Caco-2 (cell line): ENCODE data around the gene GPC6. TPM values are rescaled to one million over a fixed set of nuclear protein-coding genes. Genes with fewer than 3 reads are reported as not detected.

Experiments
- BruUV-seq: library from RNA; stranded (reverse); fragments of 400-500 nt; replicated peaks from 2 replicates; lab custom pipeline; 2021; lab: Mats Ljungman, UMichigan
- CTCF ChIA-PET: fragments of 300-600 bp; sonication (Branson Sonifier 250); formaldehyde crosslinking; loops from one replicate; lab custom pipeline; 2022; ENCODE audit warnings: antibody characterized with exemption; lab: Charles Lee
- POLR2A ChIA-PET: fragments of 300-600 bp; sonication (Branson Sonifier 250); formaldehyde crosslinking; loops from one replicate; lab custom pipeline; 2022; ENCODE audit warnings: antibody characterized with exemption; lab: Charles Lee
- DNase-seq, 2 experiments: peaks; one replicate each; pipeline versions ENCODE4 v3.0.0 to v3.0.0-alpha.2; 2020 to 2022
- H3K27me3 ChIP-seq: replicated peaks from 2 replicates; pipeline ENCODE4 v1.6.0; 2011; ENCODE audit warnings: low read length; ENCODE audit not compliant: control insufficient read depth, insufficient read depth
- H3K36me3 ChIP-seq: 2 replicates; pipeline ENCODE4 v1.5.1; 2011; ENCODE audit warnings: low read length; ENCODE audit not compliant: control insufficient read depth, insufficient read depth
- H3K4me1 ChIP-seq: fragments of 250-450 bp; sonication (Bioruptor Pico); 2 replicates; pipeline ENCODE4 v1.5.1; 2020; ENCODE audit warnings: mild to moderate bottlenecking
- H3K4me3 ChIP-seq: 2 replicates; pipeline ENCODE4 v1.5.1; 2011; ENCODE audit warnings: low read depth, mild to moderate bottlenecking, control low read depth, low read length
- H3K9me3 ChIP-seq: fragments of 250-450 bp; sonication (Bioruptor Pico); 2 replicates; pipeline ENCODE4 v1.5.1; 2020; ENCODE audit warnings: mild to moderate bottlenecking, moderate library complexity
- H3K27ac Mint-ChIP-seq: one replicate; pipeline ENCODE4 v1.8.0; 2022; ENCODE audit warnings: mixed read lengths; ENCODE audit not compliant: unreplicated experiment
- H3K27me3 Mint-ChIP-seq: one replicate; pipeline ENCODE4 v1.8.0; 2022; ENCODE audit warnings: mixed read lengths; ENCODE audit not compliant: insufficient read depth, unreplicated experiment
- H3K36me3 Mint-ChIP-seq: one replicate; pipeline ENCODE4 v1.8.0; 2022; ENCODE audit warnings: mild to moderate bottlenecking, mixed read lengths; ENCODE audit not compliant: insufficient read depth, unreplicated experiment
- H3K4me1 Mint-ChIP-seq: one replicate; pipeline ENCODE4 v1.8.0; 2022; ENCODE audit warnings: low read depth, mixed read lengths; ENCODE audit not compliant: unreplicated experiment
- H3K4me3 Mint-ChIP-seq: one replicate; pipeline ENCODE4 v1.8.0; 2022; ENCODE audit warnings: mild to moderate bottlenecking, moderate library complexity, mixed read lengths; ENCODE audit not compliant: unreplicated experiment
- H3K9me3 Mint-ChIP-seq: one replicate; pipeline ENCODE4 v1.8.0; 2022; ENCODE audit warnings: mixed read lengths; ENCODE audit not compliant: unreplicated experiment
- intact Hi-C: fragments of 100-400 bp; cut with micrococcal nuclease; formaldehyde crosslinking; loops from one replicate; pipeline ENCODE4 v1.10.0; 2022; ENCODE audit not compliant: unreplicated experiment
- total RNA-seq: library from RNA; stranded (reverse); gene quantifications from 2 replicates; pipeline ENCODE4 v1.2.3, GENCODE V29; 2022
- TF ChIP-seq, protein P1 (sequence below), 2 experiments: fragments of 200-600 bp in 1 of 2; IDR thresholded peaks; 1 replicate in 1 of 2; 2 replicates in 1 of 2; pipeline versions ENCODE4 v1.5.1 to v1.8.0; 2011 to 2022; ENCODE audit warnings: antibody characterized with exemption in 1 of 2, control low read depth in 1 of 2, inconsistent platforms in 1 of 2, low read depth in 1 of 2, low read length in 1 of 2, mild to moderate bottlenecking in 1 of 2, moderate library complexity in 1 of 2; ENCODE audit not compliant: insufficient read depth in 1 of 2, severe bottlenecking in 1 of 2, unreplicated experiment in 1 of 2

The GPC6 gene
- total RNA-seq, 1 experiment from 2014 or later = 0.16 TPM

DNA sequence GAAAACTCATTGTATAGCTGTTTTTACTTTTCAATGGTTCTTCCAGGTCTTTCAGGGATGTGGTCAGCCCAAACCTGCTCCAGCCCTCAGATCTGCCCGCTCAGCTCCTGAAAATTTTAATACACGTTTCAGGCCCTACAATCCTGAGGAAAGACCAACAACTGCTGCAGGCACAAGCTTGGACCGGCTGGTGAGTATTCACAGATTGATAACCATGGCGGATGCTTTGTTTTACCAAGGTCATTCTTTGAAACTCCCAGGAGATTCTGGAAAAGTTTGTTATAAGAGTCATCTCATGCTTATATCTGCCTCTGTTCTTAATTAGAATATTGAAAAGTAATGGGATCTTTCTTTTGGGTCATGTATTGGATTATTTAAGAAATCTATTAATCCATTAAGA lies 1079.3 kb downstream of the GPC6 start:
- Mint-ChIP-seq H3K27me3 (peaks cover 7% of the 10 kb centered on the region), H3K36me3 (no peaks in the 10 kb centered on the region), H3K4me3 (no peak overlapping the region), H3K9me3 (no peaks in the 10 kb centered on the region), H3K4me1 (peaks cover 8% of the 10 kb centered on the region), H3K27ac (no peak overlapping the region)
- Histone ChIP-seq H3K4me3 (no peak overlapping the region), H3K36me3 (no peaks in the 10 kb centered on the region), H3K4me1 (no peaks in the 10 kb centered on the region), H3K27me3 (no peaks in the 10 kb centered on the region), H3K9me3 (no peaks in the 10 kb centered on the region)
- no peak for DNase-seq
- ChIA-PET CTCF (interaction anchor here (0.6 kb wide), 1 partner anchor 1593 kb away, joined by 3 read pairs; no protein-coding TSS in a partner anchor), POLR2A (no interaction called here)
- intact Hi-C loops = no loop called here
- TF ChIP-seq, protein P1, sequence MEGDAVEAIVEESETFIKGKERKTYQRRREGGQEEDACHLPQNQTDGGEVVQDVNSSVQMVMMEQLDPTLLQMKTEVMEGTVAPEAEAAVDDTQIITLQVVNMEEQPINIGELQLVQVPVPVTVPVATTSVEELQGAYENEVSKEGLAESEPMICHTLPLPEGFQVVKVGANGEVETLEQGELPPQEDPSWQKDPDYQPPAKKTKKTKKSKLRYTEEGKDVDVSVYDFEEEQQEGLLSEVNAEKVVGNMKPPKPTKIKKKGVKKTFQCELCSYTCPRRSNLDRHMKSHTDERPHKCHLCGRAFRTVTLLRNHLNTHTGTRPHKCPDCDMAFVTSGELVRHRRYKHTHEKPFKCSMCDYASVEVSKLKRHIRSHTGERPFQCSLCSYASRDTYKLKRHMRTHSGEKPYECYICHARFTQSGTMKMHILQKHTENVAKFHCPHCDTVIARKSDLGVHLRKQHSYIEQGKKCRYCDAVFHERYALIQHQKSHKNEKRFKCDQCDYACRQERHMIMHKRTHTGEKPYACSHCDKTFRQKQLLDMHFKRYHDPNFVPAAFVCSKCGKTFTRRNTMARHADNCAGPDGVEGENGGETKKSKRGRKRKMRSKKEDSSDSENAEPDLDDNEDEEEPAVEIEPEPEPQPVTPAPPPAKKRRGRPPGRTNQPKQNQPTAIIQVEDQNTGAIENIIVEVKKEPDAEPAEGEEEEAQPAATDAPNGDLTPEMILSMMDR (IDR thresholded peaks at IDR 0.05; ENCODE audit: insufficient read depth in 1 of 2, low read depth in 1 of 2, low read length in 1 of 2, severe bottlenecking in 1 of 2, unreplicated experiment in 1 of 2) = no peak
- no TSS peak for BruUV-seq

DNA sequence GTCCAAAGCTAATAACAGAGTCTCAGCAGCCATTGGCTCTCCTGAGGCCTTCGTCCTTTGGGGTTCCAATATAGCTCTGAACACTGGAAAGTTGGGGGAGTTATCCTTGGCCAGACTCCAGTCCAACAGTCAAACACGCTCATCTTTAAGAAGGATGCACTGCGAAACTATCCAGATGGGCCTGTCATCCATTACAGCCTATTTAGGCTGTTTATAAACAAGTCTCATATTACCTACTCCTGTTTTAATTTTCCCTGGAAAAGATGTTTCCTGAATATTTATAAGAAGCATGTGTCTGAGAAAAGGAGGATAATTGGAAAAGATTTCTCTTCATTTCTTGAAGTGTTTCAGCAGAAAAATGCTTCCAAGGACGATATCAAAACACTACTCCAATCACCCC lies 1082.2 kb downstream of the GPC6 start:
- Mint-ChIP-seq H3K4me3 (no peak overlapping the region), H3K4me1 (peaks cover under 1% of the 10 kb centered on the region), H3K36me3 (no peaks in the 10 kb centered on the region), H3K9me3 (no peaks in the 10 kb centered on the region), H3K27me3 (peaks cover 4% of the 10 kb centered on the region), H3K27ac (no peak overlapping the region)
- no peak for DNase-seq
- no TSS peak for BruUV-seq
- no peak overlapping the region for H3K4me3 ChIP-seq
- H3K36me3 ChIP-seq = no peaks in the 10 kb centered on the region
- ChIA-PET CTCF (no interaction called here), POLR2A (no interaction called here)
- no peaks in the 10 kb centered on the region; the same call in 1 of the 2 replicates for H3K27me3 ChIP-seq
- no peaks in the 10 kb centered on the region for H3K9me3 ChIP-seq
- no peaks in the 10 kb centered on the region for H3K4me1 ChIP-seq
- TF ChIP-seq, protein P1 (IDR thresholded peaks at IDR 0.05; ENCODE audit: insufficient read depth in 1 of 2, low read depth in 1 of 2, low read length in 1 of 2, severe bottlenecking in 1 of 2, unreplicated experiment in 1 of 2) = no peak
- intact Hi-C loops = no loop called here

DNA sequence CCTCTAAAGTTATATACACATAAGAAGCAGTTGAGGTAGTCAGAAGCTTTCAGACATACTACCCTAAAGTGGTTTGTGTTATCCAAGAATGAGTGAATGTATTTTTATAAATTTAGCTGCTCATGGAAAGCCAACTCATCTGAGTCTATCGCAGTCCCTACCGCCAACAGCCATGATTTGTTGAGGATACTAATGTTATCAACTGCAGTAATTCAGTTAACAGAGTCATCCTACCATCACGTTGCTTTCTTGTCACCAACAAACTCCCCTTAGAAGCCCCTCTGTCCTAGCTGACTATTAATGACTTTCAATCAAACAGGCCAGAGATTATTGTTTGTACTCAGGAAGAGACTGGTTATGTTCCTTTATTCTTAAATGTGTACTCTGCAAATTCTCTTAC lies 1083.0 kb downstream of the GPC6 start:
- Mint-ChIP-seq H3K4me1 (no peaks in the 10 kb centered on the region), H3K27ac (no peak overlapping the region), H3K9me3 (no peaks in the 10 kb centered on the region), H3K27me3 (peaks cover 4% of the 10 kb centered on the region), H3K36me3 (no peaks in the 10 kb centered on the region), H3K4me3 (no peak overlapping the region)
- TF ChIP-seq, protein P1 (IDR thresholded peaks at IDR 0.05; ENCODE audit: insufficient read depth in 1 of 2, low read depth in 1 of 2, low read length in 1 of 2, severe bottlenecking in 1 of 2, unreplicated experiment in 1 of 2) = no peak
- Histone ChIP-seq H3K4me3 (no peak overlapping the region), H3K36me3 (no peaks in the 10 kb centered on the region), H3K27me3 (no peaks in the 10 kb centered on the region; the same call in 1 of the 2 replicates), H3K9me3 (no peaks in the 10 kb centered on the region), H3K4me1 (no peaks in the 10 kb centered on the region)
- ChIA-PET POLR2A (no interaction called here), CTCF (no interaction called here)
- DNase-seq = no peak
- intact Hi-C loops = no loop called here
- no TSS peak for BruUV-seq
